GM12874 (cell line): ENCODE measurements around the gene LRRC61.

ENCODE experiments used
- CTCF ChIP-seq: IDR thresholded peaks from 2 replicates; pipeline ENCODE4 v1.5.1; 2011; ENCODE audit warnings: low read depth, mild to moderate bottlenecking, control low read depth, low read length, moderate library complexity; ENCODE audit not compliant: insufficient read depth

LRRC61 gene

DNA sequence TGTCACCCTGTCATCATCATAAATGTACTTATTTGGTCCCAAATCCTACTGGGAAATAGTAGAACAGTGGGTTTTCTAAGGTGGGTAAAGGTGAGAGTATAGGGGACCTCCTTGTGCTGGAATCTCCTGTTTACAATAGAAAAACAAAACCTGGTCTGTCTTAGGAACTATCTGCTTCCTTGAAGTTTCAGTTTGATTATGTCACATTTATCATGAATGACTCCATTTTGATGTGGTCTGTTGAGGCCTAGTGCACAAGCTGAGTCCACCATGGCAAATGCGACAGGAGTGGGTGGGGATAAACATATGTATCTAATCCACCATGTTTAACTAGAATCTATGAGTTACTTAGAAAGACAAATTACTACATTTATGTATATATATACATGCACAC is 32.5 kb downstream of the LRRC61 start:
- TF ChIP-seq CTCF = no peak

- peak; percentile 66 for TF ChIP-seq CTCF
Measured at GRCh38 chr7:150356265-150356897, 33.2 kb downstream of the LRRC61 start.

GRCh38 chr7:150357270-150357669 is 34.1 kb downstream of the LRRC61 start:
- no peak for TF ChIP-seq CTCF

DNA sequence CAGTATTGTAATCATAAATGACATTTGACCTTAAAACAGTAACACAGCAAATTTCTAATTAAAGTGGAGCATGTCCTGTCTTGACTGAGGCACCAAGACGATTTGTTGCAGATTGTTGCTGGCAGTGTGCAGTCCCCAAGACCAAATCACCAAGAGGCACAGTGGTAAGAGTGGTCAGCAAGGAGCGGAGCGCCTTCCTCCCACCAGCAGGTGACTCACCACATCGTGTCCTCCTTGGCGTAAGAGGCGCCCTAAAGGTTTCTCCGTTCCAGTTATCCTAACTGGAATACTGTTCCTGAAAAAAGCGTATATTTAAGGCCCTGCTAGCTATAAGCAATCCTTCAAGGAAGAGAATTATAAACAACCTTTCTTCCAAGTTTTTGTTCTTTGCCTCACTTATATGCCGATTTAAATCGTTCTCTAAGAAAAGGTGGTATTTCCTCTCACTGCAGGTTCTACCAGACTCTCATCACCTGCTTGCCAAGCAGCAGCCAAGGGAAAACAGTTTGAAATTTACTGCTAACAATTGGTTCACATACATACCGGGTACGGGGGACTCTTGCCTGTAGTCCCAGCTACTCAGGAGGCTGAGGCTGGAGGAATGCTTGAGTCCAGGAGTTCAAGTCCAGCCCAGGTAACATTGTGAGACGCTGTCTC is 34.7 kb downstream of the LRRC61 start:
- no peak for TF ChIP-seq CTCF

DNA sequence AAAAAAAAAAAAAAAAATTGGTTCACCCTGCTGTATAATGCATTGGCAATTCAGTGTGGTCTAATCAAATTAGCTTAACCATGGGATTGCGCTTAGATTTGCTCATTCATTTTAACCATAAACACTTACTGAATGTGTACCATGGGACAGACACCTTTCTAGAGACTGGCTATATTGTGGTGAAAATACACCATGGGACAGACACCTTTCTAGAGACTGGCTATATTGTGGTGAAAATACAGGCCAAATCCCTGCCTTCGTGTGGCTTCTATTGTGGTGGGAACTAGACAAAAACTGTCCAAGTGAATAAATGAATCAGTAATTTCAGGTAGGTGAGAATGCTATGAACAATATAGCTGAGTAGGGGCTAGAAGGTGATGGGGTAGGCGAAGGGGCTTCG is 35.3 kb downstream of the LRRC61 start:
- no peak for TF ChIP-seq CTCF

GRCh38 chr7:150358988-150359621 is 36.0 kb downstream of the LRRC61 start:
- TF ChIP-seq CTCF = no peak

GRCh38 chr7:150359622-150360362 is 36.6 kb downstream of the LRRC61 start:
- no peak for TF ChIP-seq CTCF
